HEK293 (cell line): ENCODE data around the gene RAB28.

Experiments used
- GLIS1 ChIP-seq: fragments of 450-650 bp; formaldehyde crosslinking; IDR thresholded peaks from 2 replicates; pipeline ENCODE4 v1.5.1; 2016; ENCODE audit warnings: missing biosample characterization, missing genetic modification characterization
- TCF7L2 ChIP-seq: IDR thresholded peaks from 2 replicates; pipeline ENCODE4 v1.6.1; 2011; ENCODE audit warnings: low read depth, mild to moderate bottlenecking, inconsistent platforms, low read length, moderate library complexity, borderline replicate concordance
- ZNF121 ChIP-seq: fragments of 450-650 bp; formaldehyde crosslinking; IDR thresholded peaks from 2 replicates; pipeline ENCODE4 v1.5.1; 2016; ENCODE audit warnings: missing biosample characterization, missing genetic modification characterization
- ZNF274 ChIP-seq, 2 experiments: fragments of 200-500 bp in 1 of 2; fragments of 450-650 bp in 1 of 2; sonication (Bioruptor generic) in 1 of 2; formaldehyde crosslinking in 1 of 2; IDR thresholded peaks; 2 replicates each; pipeline versions ENCODE4 v1.5.1 to v1.6.1; 2014 to 2016; ENCODE audit warnings: borderline replicate concordance in 1 of 2, inconsistent platforms in 1 of 2, low read length in 1 of 2, missing biosample characterization in 1 of 2, missing genetic modification characterization in 1 of 2
- ZNF660 ChIP-seq: fragments of 450-650 bp; IDR thresholded peaks from 2 replicates; pipeline ENCODE4 v1.5.1; 2018; ENCODE audit warnings: missing biosample characterization, mild to moderate bottlenecking, missing genetic modification characterization
- ZNF843 ChIP-seq: fragments of 450-650 bp; formaldehyde crosslinking; IDR thresholded peaks from 2 replicates; pipeline ENCODE4 v1.5.1; 2016; ENCODE audit warnings: missing biosample characterization, missing genetic modification characterization
- TF ChIP-seq, protein P1 (sequence below): fragments of 450-650 bp; formaldehyde crosslinking; IDR thresholded peaks from 2 replicates; pipeline ENCODE4 v1.5.1; 2016; ENCODE audit warnings: missing biosample characterization, missing genetic modification characterization
- TF ChIP-seq, protein P2 (sequence below): fragments of 450-650 bp; formaldehyde crosslinking; IDR thresholded peaks from 2 replicates; pipeline ENCODE4 v1.5.1; 2016; ENCODE audit warnings: missing biosample characterization, missing genetic modification characterization
- TF ChIP-seq, protein P3 (sequence below): fragments of 450-650 bp; formaldehyde crosslinking; IDR thresholded peaks from 2 replicates; pipeline ENCODE4 v1.5.1; 2016; ENCODE audit warnings: missing biosample characterization, missing genetic modification characterization, low read depth
- TF ChIP-seq, protein P4 (sequence below): fragments of 450-650 bp; formaldehyde crosslinking; IDR thresholded peaks from 2 replicates; pipeline ENCODE4 v1.5.1; 2016; ENCODE audit warnings: missing biosample characterization, missing genetic modification characterization
- TF ChIP-seq, protein P5 (sequence below): fragments of 450-650 bp; formaldehyde crosslinking; IDR thresholded peaks from 2 replicates; pipeline ENCODE4 v1.5.1; 2016; ENCODE audit warnings: missing biosample characterization, missing genetic modification characterization, low read depth
- TF ChIP-seq, protein P6 (sequence below): sonication (generic); formaldehyde crosslinking; IDR thresholded peaks from 2 replicates; pipeline ENCODE4 v1.8.1; 2022; ENCODE audit warnings: mild to moderate bottlenecking, moderate library complexity, missing genetic modification reagents
- TF ChIP-seq, protein P7 (sequence below): fragments of 450-650 bp; IDR thresholded peaks from 2 replicates; pipeline ENCODE4 v1.5.1; 2018; ENCODE audit warnings: missing biosample characterization, mild to moderate bottlenecking, missing genetic modification characterization

DNA sequence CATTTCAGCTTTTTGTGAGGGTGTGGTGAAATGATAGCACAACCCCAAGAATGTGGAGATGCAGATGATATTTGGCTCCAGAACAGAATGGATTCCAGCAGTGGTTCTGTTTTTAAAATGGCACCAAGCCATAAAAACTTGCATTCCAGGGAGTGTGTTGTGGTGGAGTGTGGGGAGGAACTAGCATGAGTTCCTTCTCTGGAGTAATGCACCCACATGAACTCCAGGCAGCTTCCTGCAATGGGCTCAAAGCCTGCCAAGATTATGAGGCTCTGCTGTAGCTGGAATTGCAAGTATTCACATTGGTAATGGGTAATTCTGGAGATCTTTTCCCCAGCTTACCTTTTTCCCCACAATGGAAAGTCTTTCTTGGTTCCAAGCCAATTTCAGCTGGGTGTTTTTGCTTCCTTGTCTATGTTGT, 161.4 kb downstream of the RAB28 start:
- TF ChIP-seq, protein P1, sequence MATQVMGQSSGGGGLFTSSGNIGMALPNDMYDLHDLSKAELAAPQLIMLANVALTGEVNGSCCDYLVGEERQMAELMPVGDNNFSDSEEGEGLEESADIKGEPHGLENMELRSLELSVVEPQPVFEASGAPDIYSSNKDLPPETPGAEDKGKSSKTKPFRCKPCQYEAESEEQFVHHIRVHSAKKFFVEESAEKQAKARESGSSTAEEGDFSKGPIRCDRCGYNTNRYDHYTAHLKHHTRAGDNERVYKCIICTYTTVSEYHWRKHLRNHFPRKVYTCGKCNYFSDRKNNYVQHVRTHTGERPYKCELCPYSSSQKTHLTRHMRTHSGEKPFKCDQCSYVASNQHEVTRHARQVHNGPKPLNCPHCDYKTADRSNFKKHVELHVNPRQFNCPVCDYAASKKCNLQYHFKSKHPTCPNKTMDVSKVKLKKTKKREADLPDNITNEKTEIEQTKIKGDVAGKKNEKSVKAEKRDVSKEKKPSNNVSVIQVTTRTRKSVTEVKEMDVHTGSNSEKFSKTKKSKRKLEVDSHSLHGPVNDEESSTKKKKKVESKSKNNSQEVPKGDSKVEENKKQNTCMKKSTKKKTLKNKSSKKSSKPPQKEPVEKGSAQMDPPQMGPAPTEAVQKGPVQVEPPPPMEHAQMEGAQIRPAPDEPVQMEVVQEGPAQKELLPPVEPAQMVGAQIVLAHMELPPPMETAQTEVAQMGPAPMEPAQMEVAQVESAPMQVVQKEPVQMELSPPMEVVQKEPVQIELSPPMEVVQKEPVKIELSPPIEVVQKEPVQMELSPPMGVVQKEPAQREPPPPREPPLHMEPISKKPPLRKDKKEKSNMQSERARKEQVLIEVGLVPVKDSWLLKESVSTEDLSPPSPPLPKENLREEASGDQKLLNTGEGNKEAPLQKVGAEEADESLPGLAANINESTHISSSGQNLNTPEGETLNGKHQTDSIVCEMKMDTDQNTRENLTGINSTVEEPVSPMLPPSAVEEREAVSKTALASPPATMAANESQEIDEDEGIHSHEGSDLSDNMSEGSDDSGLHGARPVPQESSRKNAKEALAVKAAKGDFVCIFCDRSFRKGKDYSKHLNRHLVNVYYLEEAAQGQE (tag by site-specific recombination), result no peak
- TF ChIP-seq, protein P2, sequence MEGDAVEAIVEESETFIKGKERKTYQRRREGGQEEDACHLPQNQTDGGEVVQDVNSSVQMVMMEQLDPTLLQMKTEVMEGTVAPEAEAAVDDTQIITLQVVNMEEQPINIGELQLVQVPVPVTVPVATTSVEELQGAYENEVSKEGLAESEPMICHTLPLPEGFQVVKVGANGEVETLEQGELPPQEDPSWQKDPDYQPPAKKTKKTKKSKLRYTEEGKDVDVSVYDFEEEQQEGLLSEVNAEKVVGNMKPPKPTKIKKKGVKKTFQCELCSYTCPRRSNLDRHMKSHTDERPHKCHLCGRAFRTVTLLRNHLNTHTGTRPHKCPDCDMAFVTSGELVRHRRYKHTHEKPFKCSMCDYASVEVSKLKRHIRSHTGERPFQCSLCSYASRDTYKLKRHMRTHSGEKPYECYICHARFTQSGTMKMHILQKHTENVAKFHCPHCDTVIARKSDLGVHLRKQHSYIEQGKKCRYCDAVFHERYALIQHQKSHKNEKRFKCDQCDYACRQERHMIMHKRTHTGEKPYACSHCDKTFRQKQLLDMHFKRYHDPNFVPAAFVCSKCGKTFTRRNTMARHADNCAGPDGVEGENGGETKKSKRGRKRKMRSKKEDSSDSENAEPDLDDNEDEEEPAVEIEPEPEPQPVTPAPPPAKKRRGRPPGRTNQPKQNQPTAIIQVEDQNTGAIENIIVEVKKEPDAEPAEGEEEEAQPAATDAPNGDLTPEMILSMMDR, result no peak
- TF ChIP-seq ZNF274 (IDR thresholded peaks at IDR 0.05; ENCODE audit: low read length) (no peak), ZNF274 (tag by site-specific recombination; IDR thresholded peaks at IDR 0.05; ENCODE audit: borderline replicate concordance) (no peak), GLIS1 (tag by site-specific recombination) (no peak), ZNF843 (tag by site-specific recombination) (no peak), ZNF660 (no peak), ZNF121 (tag by site-specific recombination) (no peak), TCF7L2 (no peak)
- TF ChIP-seq, protein P3, sequence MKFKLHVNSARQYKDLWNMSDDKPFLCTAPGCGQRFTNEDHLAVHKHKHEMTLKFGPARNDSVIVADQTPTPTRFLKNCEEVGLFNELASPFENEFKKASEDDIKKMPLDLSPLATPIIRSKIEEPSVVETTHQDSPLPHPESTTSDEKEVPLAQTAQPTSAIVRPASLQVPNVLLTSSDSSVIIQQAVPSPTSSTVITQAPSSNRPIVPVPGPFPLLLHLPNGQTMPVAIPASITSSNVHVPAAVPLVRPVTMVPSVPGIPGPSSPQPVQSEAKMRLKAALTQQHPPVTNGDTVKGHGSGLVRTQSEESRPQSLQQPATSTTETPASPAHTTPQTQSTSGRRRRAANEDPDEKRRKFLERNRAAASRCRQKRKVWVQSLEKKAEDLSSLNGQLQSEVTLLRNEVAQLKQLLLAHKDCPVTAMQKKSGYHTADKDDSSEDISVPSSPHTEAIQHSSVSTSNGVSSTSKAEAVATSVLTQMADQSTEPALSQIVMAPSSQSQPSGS, result no peak
- TF ChIP-seq, protein P4, sequence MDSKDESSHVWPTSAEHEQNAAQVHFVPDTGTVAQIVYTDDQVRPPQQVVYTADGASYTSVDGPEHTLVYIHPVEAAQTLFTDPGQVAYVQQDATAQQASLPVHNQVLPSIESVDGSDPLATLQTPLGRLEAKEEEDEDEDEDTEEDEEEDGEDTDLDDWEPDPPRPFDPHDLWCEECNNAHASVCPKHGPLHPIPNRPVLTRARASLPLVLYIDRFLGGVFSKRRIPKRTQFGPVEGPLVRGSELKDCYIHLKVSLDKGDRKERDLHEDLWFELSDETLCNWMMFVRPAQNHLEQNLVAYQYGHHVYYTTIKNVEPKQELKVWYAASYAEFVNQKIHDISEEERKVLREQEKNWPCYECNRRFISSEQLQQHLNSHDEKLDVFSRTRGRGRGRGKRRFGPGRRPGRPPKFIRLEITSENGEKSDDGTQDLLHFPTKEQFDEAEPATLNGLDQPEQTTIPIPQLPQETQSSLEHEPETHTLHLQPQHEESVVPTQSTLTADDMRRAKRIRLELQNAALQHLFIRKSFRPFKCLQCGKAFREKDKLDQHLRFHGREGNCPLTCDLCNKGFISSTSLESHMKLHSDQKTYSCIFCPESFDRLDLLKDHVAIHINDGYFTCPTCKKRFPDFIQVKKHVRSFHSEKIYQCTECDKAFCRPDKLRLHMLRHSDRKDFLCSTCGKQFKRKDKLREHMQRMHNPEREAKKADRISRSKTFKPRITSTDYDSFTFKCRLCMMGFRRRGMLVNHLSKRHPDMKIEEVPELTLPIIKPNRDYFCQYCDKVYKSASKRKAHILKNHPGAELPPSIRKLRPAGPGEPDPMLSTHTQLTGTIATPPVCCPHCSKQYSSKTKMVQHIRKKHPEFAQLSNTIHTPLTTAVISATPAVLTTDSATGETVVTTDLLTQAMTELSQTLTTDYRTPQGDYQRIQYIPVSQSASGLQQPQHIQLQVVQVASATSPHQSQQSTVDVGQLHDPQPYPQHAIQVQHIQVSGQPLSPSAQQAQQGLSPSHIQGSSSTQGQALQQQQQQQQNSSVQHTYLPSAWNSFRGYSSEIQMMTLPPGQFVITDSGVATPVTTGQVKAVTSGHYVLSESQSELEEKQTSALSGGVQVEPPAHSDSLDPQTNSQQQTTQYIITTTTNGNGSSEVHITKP (tag by site-specific recombination), result no peak
- TF ChIP-seq, protein P5, sequence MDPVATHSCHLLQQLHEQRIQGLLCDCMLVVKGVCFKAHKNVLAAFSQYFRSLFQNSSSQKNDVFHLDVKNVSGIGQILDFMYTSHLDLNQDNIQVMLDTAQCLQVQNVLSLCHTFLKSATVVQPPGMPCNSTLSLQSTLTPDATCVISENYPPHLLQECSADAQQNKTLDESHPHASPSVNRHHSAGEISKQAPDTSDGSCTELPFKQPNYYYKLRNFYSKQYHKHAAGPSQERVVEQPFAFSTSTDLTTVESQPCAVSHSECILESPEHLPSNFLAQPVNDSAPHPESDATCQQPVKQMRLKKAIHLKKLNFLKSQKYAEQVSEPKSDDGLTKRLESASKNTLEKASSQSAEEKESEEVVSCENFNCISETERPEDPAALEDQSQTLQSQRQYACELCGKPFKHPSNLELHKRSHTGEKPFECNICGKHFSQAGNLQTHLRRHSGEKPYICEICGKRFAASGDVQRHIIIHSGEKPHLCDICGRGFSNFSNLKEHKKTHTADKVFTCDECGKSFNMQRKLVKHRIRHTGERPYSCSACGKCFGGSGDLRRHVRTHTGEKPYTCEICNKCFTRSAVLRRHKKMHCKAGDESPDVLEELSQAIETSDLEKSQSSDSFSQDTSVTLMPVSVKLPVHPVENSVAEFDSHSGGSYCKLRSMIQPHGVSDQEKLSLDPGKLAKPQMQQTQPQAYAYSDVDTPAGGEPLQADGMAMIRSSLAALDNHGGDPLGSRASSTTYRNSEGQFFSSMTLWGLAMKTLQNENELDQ (tag by site-specific recombination), result no peak
- TF ChIP-seq, protein P6, sequence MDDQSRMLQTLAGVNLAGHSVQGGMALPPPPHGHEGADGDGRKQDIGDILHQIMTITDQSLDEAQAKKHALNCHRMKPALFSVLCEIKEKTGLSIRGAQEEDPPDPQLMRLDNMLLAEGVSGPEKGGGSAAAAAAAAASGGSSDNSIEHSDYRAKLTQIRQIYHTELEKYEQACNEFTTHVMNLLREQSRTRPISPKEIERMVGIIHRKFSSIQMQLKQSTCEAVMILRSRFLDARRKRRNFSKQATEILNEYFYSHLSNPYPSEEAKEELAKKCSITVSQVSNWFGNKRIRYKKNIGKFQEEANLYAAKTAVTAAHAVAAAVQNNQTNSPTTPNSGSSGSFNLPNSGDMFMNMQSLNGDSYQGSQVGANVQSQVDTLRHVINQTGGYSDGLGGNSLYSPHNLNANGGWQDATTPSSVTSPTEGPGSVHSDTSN, result no peak
- TF ChIP-seq, protein P7, sequence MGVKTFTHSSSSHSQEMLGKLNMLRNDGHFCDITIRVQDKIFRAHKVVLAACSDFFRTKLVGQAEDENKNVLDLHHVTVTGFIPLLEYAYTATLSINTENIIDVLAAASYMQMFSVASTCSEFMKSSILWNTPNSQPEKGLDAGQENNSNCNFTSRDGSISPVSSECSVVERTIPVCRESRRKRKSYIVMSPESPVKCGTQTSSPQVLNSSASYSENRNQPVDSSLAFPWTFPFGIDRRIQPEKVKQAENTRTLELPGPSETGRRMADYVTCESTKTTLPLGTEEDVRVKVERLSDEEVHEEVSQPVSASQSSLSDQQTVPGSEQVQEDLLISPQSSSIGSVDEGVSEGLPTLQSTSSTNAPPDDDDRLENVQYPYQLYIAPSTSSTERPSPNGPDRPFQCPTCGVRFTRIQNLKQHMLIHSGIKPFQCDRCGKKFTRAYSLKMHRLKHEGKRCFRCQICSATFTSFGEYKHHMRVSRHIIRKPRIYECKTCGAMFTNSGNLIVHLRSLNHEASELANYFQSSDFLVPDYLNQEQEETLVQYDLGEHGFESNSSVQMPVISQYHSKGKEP (tag by site-specific recombination), result no peak
